ENCODE measurements around the gene EIF4E1B.

Gene EIF4E1B

DNA sequence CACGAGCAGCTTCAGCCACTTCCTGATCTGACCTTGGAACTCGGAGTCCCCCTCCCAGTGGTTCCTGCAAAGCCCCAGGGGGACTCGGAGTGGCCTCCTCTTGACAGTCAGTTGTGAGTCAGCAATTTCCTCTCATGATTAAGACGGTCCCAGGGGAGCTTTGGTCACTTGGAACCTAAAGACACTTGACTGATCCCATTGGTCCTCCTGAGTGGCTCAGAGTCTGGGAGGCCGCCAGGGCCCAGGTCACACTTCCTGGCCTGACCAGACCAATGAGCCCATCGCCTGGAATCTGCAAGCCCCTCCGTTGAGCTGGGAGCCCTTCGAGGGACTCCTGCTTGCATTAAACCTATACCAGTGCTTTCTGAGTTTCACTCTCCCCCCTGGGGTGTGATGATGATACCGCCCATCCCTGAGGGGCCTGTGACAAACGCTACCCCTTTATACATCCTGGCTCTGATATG, 45.9 kb downstream of the EIF4E1B start (continued):
- TF ChIP-seq TSHZ2 (CRISPR knock-in tag; IDR thresholded peaks at IDR 0.05) (no peak), ISL1 (CRISPR knock-in tag; IDR thresholded peaks at IDR 0.05) (no peak), PPARA (CRISPR knock-in tag; IDR thresholded peaks at IDR 0.05; ENCODE audit: borderline replicate concordance) (no peak), ZFP3 (CRISPR knock-in tag; IDR thresholded peaks at IDR 0.05) (no peak), CSDC2 (CRISPR knock-in tag; IDR thresholded peaks at IDR 0.05) (no peak), BACH2 (CRISPR knock-in tag; IDR thresholded peaks at IDR 0.05; ENCODE audit: borderline replicate concordance) (no peak), ESRRG (CRISPR knock-in tag; IDR thresholded peaks at IDR 0.05) (no peak)

DNA sequence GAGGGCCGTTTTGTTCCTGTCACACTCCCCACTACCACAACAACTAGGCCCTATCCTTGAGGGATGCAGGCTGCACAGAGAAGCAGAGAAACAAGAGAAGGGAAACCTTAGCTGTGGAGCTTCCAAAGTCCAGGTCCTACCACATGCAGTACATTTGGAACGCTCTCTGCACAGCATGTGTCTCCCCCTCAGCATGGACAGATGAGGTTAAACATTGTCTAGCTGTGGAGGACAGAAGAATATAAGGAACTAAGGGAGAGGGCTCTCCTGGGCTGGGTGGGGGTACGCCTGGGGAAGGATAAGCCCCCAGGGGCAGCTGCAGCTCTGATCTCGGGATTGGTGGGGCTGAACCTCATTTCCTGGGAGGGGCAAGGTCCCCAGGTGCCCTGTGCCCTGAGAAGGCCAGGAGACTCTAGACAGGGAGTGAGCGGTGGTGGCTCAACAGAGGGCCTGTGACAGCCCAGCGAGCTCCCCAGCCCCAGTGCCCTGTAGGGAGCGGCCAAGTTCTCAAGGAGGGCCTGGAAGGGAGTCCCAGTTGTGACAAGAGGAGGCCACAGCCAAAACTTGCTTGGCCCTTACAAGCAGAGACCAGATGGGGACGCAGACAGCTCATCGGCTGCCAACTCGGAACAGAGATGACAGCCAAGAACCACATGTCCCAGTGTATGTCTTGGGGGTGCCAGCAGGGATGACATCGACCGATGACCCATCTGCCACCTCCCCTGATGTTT, 46.9 kb downstream of the EIF4E1B start:
- no peak for TF ChIP-seq ISL1 (CRISPR knock-in tag; IDR thresholded peaks at IDR 0.05)
- TF ChIP-seq TSHZ2 (CRISPR knock-in tag; IDR thresholded peaks at IDR 0.05), result no peak
- no peak for TF ChIP-seq ZNF565 (CRISPR knock-in tag; conservative IDR thresholded peaks at IDR 0.05; ENCODE audit: low read depth)
- TF ChIP-seq TCF4 (CRISPR knock-in tag; IDR thresholded peaks at IDR 0.05; ENCODE audit: borderline replicate concordance), result no peak
- no peak for TF ChIP-seq TOX (CRISPR knock-in tag; IDR thresholded peaks at IDR 0.05; ENCODE audit: borderline replicate concordance)
- TF ChIP-seq RARB (CRISPR knock-in tag; IDR thresholded peaks at IDR 0.05), result no peak
- no peak for TF ChIP-seq ZFP30 (CRISPR knock-in tag; IDR thresholded peaks at IDR 0.05)
- TF ChIP-seq SNAI2 (CRISPR knock-in tag; IDR thresholded peaks at IDR 0.05), result no peak
- TF ChIP-seq OSR1 (CRISPR knock-in tag; IDR thresholded peaks at IDR 0.05), result no peak
- no peak for TF ChIP-seq ZNF8 (CRISPR knock-in tag; IDR thresholded peaks at IDR 0.05)
- TF ChIP-seq ZC3H10 (CRISPR knock-in tag; IDR thresholded peaks at IDR 0.05), result no peak
- TF ChIP-seq, protein P1, sequence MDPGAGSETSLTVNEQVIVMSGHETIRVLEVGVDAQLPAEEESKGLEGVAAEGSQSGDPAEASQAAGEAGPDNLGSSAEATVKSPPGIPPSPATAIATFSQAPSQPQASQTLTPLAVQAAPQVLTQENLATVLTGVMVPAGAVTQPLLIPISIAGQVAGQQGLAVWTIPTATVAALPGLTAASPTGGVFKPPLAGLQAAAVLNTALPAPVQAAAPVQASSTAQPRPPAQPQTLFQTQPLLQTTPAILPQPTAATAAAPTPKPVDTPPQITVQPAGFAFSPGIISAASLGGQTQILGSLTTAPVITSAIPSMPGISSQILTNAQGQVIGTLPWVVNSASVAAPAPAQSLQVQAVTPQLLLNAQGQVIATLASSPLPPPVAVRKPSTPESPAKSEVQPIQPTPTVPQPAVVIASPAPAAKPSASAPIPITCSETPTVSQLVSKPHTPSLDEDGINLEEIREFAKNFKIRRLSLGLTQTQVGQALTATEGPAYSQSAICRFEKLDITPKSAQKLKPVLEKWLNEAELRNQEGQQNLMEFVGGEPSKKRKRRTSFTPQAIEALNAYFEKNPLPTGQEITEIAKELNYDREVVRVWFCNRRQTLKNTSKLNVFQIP (CRISPR knock-in tag; IDR thresholded peaks at IDR 0.05; ENCODE audit: borderline replicate concordance, low read depth), result no peak
- no peak for TF ChIP-seq ESRRG (CRISPR knock-in tag; IDR thresholded peaks at IDR 0.05)
- ATAC-seq, result no peak

DNA sequence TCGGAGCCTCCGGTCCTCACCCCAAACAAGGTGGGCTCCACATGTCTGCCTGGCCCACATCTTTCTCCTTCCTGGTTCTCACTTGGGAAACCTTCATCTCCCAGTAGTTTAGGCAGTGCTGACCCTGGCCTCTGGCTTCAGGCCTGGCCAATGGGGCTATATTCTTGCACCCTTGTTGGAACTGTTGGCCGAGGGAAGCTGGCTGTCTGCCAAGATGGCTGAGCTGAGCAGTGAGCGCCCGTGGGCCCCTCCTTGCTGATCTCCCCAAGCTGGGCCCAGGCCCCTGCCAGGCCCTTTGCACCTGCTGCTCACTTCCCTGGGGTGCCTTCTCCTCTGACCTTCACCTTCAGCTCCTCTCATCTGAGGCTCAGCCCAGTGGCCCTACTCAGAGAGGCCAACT, 48.1 kb downstream of the EIF4E1B start:
- ATAC-seq, result no peak
- TF ChIP-seq ZFP30 (CRISPR knock-in tag; IDR thresholded peaks at IDR 0.05) (no peak), OSR1 (CRISPR knock-in tag; IDR thresholded peaks at IDR 0.05) (no peak), ZNF565 (CRISPR knock-in tag; conservative IDR thresholded peaks at IDR 0.05; ENCODE audit: low read depth) (no peak), PPARA (CRISPR knock-in tag; IDR thresholded peaks at IDR 0.05; ENCODE audit: borderline replicate concordance) (no peak), ISL1 (CRISPR knock-in tag; IDR thresholded peaks at IDR 0.05) (no peak), BACH2 (CRISPR knock-in tag; IDR thresholded peaks at IDR 0.05; ENCODE audit: borderline replicate concordance) (no peak), ZNF8 (CRISPR knock-in tag; IDR thresholded peaks at IDR 0.05) (no peak), SNAI2 (CRISPR knock-in tag; IDR thresholded peaks at IDR 0.05) (no peak)
- TF ChIP-seq, protein P1 (CRISPR knock-in tag; IDR thresholded peaks at IDR 0.05; ENCODE audit: borderline replicate concordance, low read depth), result no peak
